NB4 (cell line): Measurements from ENCODE around the gene SRMS.

ENCODE experiments used
- DNase-seq: peaks from one replicate; pipeline ENCODE4 v3.0.0; 2010; ENCODE audit warnings: low read depth
- H3K4me3 ChIP-seq: one replicate; pipeline ENCODE4 v1.5.1; 2011; ENCODE audit warnings: mild to moderate bottlenecking, low read depth, low read length, moderate library complexity
- CTCF ChIP-seq: IDR thresholded peaks from one replicate; pipeline ENCODE4 v1.5.1; 2012; ENCODE audit warnings: low read depth, low read length
- MAX ChIP-seq: IDR thresholded peaks from 2 replicates; pipeline ENCODE4 v1.6.1; 2011; ENCODE audit warnings: low read depth, low read length
- MYC ChIP-seq: IDR thresholded peaks from 2 replicates; pipeline ENCODE4 v1.6.1; 2011; ENCODE audit warnings: low read depth, low read length
- POLR2A ChIP-seq: IDR thresholded peaks from 2 replicates; pipeline ENCODE4 v1.6.1; 2011; ENCODE audit warnings: mild to moderate bottlenecking; ENCODE audit not compliant: insufficient read length; ENCODE audit errors: extremely low read depth

The SRMS gene

GRCh38 chr20:63500151-63500901 lies 47.2 kb downstream of the SRMS start:
- DNase-seq = no peak
- TF ChIP-seq POLR2A (no peak), MYC (no peak), CTCF (no peak), MAX (no peak)
- no peak overlapping the region for H3K4me3 ChIP-seq

- H3K4me3 ChIP-seq = no peak overlapping the region
- no peak for TF ChIP-seq MYC
- no peak for DNase-seq
Observed at GRCh38 chr20:63499338-63499969, 48.1 kb downstream of the SRMS start.

GRCh38 chr20:63498960-63499337 lies 48.6 kb downstream of the SRMS start, which contains the start of gene EEF1A2:
TSS of gene EEF1A2 (minus strand) at chr20:63499083. CDS start at chr20:63497763, 1,320 bp downstream.
- no peak for DNase-seq
- H3K4me3 ChIP-seq = no peak within 1 kb of the TSS
- TF ChIP-seq MYC (no peak), CTCF (no peak), POLR2A (no peak), MAX (no peak)

- TF ChIP-seq POLR2A (no peak), MAX (no peak), MYC (no peak), CTCF (no peak)
- H3K4me3 ChIP-seq = no peak overlapping the region
- DNase-seq = peak; percentile 39
Observed at GRCh38 chr20:63497946-63498935, 49.3 kb downstream of the SRMS start.

GRCh38 chr20:63497138-63497945 lies 50.2 kb downstream of the SRMS start:
- H3K4me3 ChIP-seq = no peak overlapping the region
- TF ChIP-seq POLR2A (no peak), MYC (no peak)
- no peak for DNase-seq

- no peak overlapping the region for H3K4me3 ChIP-seq
- DNase-seq = no peak
- TF ChIP-seq MAX (no peak), MYC (no peak)
Observed at GRCh38 chr20:63496596-63497120, 50.9 kb downstream of the SRMS start.
